GM23338 (cell line): Measurements from ENCODE around the gene STPG1. TPM values are rescaled to one million over a fixed set of nuclear protein-coding genes. Genes with fewer than 3 reads are reported as not detected.

Source experiments
- ATAC-seq: fragments of 200-7000 bp; cut with Tn5 transposase; 3 replicates; pipeline ENCODE4 v1.9.1; 2020
- DNase-seq: peaks from one replicate; pipeline ENCODE4 v3.0.0-alpha.2; 2015; ENCODE audit warnings: low spot score
- H2AFZ ChIP-seq: fragments of 200-600 bp; sonication (generic); 2 replicates; pipeline ENCODE4 v1.8.0; 2016; ENCODE audit warnings: antibody characterized with exemption, mild to moderate bottlenecking, moderate library complexity
- H3F3A ChIP-seq: fragments of 200-600 bp; sonication (generic); replicated peaks from 2 replicates; pipeline ENCODE4 v1.8.0; 2017; ENCODE audit warnings: antibody characterized with exemption, mixed run types, low read depth
- H3K27ac ChIP-seq: fragments of 200-600 bp; sonication (generic); 2 replicates; pipeline ENCODE4 v1.6.1; 2016; ENCODE audit warnings: low read depth
- H3K27me3 ChIP-seq: fragments of 200-600 bp; sonication (generic); 2 replicates; pipeline ENCODE4 v1.8.0; 2016; ENCODE audit warnings: mild to moderate bottlenecking, mixed run types, moderate library complexity; ENCODE audit not compliant: insufficient read depth
- H3K36me3 ChIP-seq: fragments of 200-600 bp; sonication (generic); 2 replicates; pipeline ENCODE4 v1.8.0; 2016; ENCODE audit warnings: mild to moderate bottlenecking; ENCODE audit not compliant: insufficient read depth
- H3K4me1 ChIP-seq: fragments of 200-600 bp; sonication (generic); 2 replicates; pipeline ENCODE4 v1.8.0; 2016; ENCODE audit warnings: mild to moderate bottlenecking, moderate library complexity; ENCODE audit not compliant: insufficient read depth
- H3K4me2 ChIP-seq: fragments of 200-600 bp; sonication (generic); 2 replicates; pipeline ENCODE4 v1.7.1; 2017; ENCODE audit warnings: mixed run types
- H3K4me3 ChIP-seq: fragments of 200-600 bp; sonication (generic); 2 replicates; pipeline ENCODE4 v1.6.1; 2016; ENCODE audit warnings: mixed run types
- H3K79me2 ChIP-seq: fragments of 200-600 bp; sonication (generic); replicated peaks from 2 replicates; pipeline ENCODE4 v1.8.0; 2017; ENCODE audit warnings: mild to moderate bottlenecking; ENCODE audit not compliant: insufficient read depth
- H3K9me2 ChIP-seq: fragments of 200-600 bp; sonication (generic); 2 replicates; pipeline ENCODE4 v1.8.0; 2017; ENCODE audit not compliant: insufficient read depth
- H4K20me1 ChIP-seq: fragments of 200-600 bp; sonication (generic); replicated peaks from 2 replicates; pipeline ENCODE4 v1.8.0; 2017; ENCODE audit warnings: mild to moderate bottlenecking; ENCODE audit not compliant: insufficient read depth
- H3K27ac Mint-ChIP-seq: 2 replicates; pipeline ENCODE4 v1.8.0; 2020; ENCODE audit warnings: inconsistent platforms, mild to moderate bottlenecking, moderate library complexity, mixed read lengths
- H3K27me3 Mint-ChIP-seq: 3 replicates; pipeline ENCODE4 v1.8.0; 2022; ENCODE audit warnings: low read depth, mild to moderate bottlenecking, moderate library complexity, mixed read lengths, inconsistent platforms; ENCODE audit not compliant: insufficient read depth, poor library complexity
- H3K36me3 Mint-ChIP-seq: 3 replicates; pipeline ENCODE4 v1.8.0; 2021; ENCODE audit warnings: low read depth, mild to moderate bottlenecking, inconsistent platforms, moderate library complexity, mixed read lengths
- H3K4me1 Mint-ChIP-seq: 3 replicates; pipeline ENCODE4 v1.8.0; 2020; ENCODE audit warnings: mild to moderate bottlenecking, inconsistent platforms, mixed read lengths
- H3K4me3 Mint-ChIP-seq: 3 replicates; pipeline ENCODE4 v1.8.0; 2021; ENCODE audit warnings: moderate library complexity, mild to moderate bottlenecking, inconsistent platforms, mixed read lengths
- H3K9me3 Mint-ChIP-seq: 3 replicates; pipeline ENCODE4 v1.8.0; 2020; ENCODE audit warnings: moderate library complexity, mild to moderate bottlenecking, inconsistent platforms, mixed read lengths
- CREB1 ChIP-seq: fragments of 250-450 bp; sonication (Bioruptor Pico); IDR thresholded peaks from 2 replicates; pipeline ENCODE4 v1.5.0; 2020; ENCODE audit warnings: low read depth, mild to moderate bottlenecking, moderate library complexity
- CTCF ChIP-seq, 2 experiments: fragments of 200-600 bp in 1 of 2; sonication (generic) in 1 of 2; conservative IDR thresholded peaks; 2 replicates each; pipeline versions ENCODE4 v1.5.1 to v1.6.1; 2016 to 2017; ENCODE audit warnings: antibody characterized with exemption in 2 of 2, low read depth in 2 of 2, mild to moderate bottlenecking in 2 of 2, moderate library complexity in 1 of 2
- EZH2phosphoT487 ChIP-seq: fragments of 200-600 bp; sonication (generic); IDR thresholded peaks from one replicate; pipeline ENCODE4 v1.8.1; 2018; ENCODE audit warnings: antibody characterized with exemption; ENCODE audit not compliant: unreplicated experiment
- REST ChIP-seq: IDR thresholded peaks from one replicate; pipeline ENCODE4 v1.6.1; 2018; ENCODE audit warnings: antibody characterized with exemption; ENCODE audit not compliant: unreplicated experiment
- STAT1 ChIP-seq: IDR thresholded peaks from one replicate; pipeline ENCODE4 v1.6.1; 2016; ENCODE audit warnings: antibody characterized with exemption; ENCODE audit not compliant: unreplicated experiment
- ZNF114 ChIP-seq: fragments of 250-450 bp; sonication (Bioruptor Pico); IDR thresholded peaks from 2 replicates; pipeline ENCODE4 v1.5.0; 2020; ENCODE audit warnings: mild to moderate bottlenecking, moderate library complexity
- ZNF331 ChIP-seq: fragments of 250-450 bp; sonication (Bioruptor Pico); IDR thresholded peaks from 2 replicates; pipeline ENCODE4 v1.5.0; 2020; ENCODE audit warnings: low read depth, mild to moderate bottlenecking, moderate library complexity
- ZNF462 ChIP-seq: fragments of 250-450 bp; sonication (Bioruptor Pico); IDR thresholded peaks from 2 replicates; pipeline ENCODE4 v1.5.0; 2020; ENCODE audit warnings: mild to moderate bottlenecking, moderate library complexity
- polyA plus RNA-seq: library from polyadenylated mRNA; unstranded; fragments of >200 nt; fragmentation: Nextera tagmentation; extraction: Ambion mirVana; gene quantifications from 2 replicates; pipeline ENCODE4 v1.2.1, GENCODE V29; 2016
- total RNA-seq: library from RNA; depleted of rRNA; stranded (reverse); fragments of >200 nt; shearing (Covaris generic); gene quantifications from 2 replicates; pipeline ENCODE4 v1.2.3, GENCODE V29; 2014

Gene STPG1
- total and polyA plus RNA-seq, 2 experiments from 2014 or later = 8.2 to 11.4 TPM

GRCh38 chr1:24369199-24369598, 44.4 kb downstream of the STPG1 start (continued):
- TF ChIP-seq ZNF462 (CRISPR knock-in tag) = no peak
- TF ChIP-seq STAT1 = no peak
- TF ChIP-seq CREB1 (CRISPR knock-in tag) = no peak
- TF ChIP-seq ZNF331 (CRISPR knock-in tag) = no peak
- TF ChIP-seq CTCF (conservative IDR thresholded peaks at IDR 0.05; ENCODE audit: low read depth in 2 of 2) = no peak

- no peaks in the 10 kb centered on the region for H3K9me2 ChIP-seq
- no peak for TF ChIP-seq REST
- TF ChIP-seq EZH2phosphoT487 = no peak
- no peak for TF ChIP-seq CREB1 (CRISPR knock-in tag)
- TF ChIP-seq CTCF (conservative IDR thresholded peaks at IDR 0.05; ENCODE audit: low read depth in 2 of 2) = no peak
- no peak for TF ChIP-seq ZNF114 (CRISPR knock-in tag)
Measured at GRCh38 chr1:24366707-24367106, 46.9 kb downstream of the STPG1 start.

More at GRCh38 chr1:24366707-24367106, 46.9 kb downstream of the STPG1 start:
- no peaks in the 10 kb centered on the region for H3K27me3 ChIP-seq
- no peaks in the 10 kb centered on the region for H3K9me3 Mint-ChIP-seq
- H3K79me2 ChIP-seq = no peaks in the 10 kb centered on the region
- H3K4me3 Mint-ChIP-seq = no peak overlapping the region
- no peaks in the 10 kb centered on the region for H3K36me3 Mint-ChIP-seq
- H3K27ac Mint-ChIP-seq = no peak overlapping the region
- no peak overlapping the region for H2AFZ ChIP-seq
- no peaks in the 10 kb centered on the region for H3F3A ChIP-seq
- no peaks in the 10 kb centered on the region for H3K4me1 ChIP-seq
- no peak overlapping the region for H3K4me2 ChIP-seq
- ATAC-seq (no peak), DNase-seq (no peak)
- H3K4me1 Mint-ChIP-seq = peaks cover 6% of the 10 kb centered on the region; the same call in 1 of the 3 replicates
- H3K27me3 Mint-ChIP-seq = peaks cover 2% of the 10 kb centered on the region
- no peaks in the 10 kb centered on the region for H4K20me1 ChIP-seq
- no peak overlapping the region for H3K27ac ChIP-seq
- no peak overlapping the region for H3K4me3 ChIP-seq
- no peaks in the 10 kb centered on the region for H3K36me3 ChIP-seq
